Keratinocyte (primary cell): Measurements from ENCODE around the gene TMEM147. TPM values are rescaled to one million over a fixed set of nuclear protein-coding genes. Genes with fewer than 3 reads are reported as not detected.
A peak's percentile ranks its signal among the peaks of the same experiment; 100 is the strongest.

ENCODE experiments used
- DNase-seq: peaks from one replicate; pipeline ENCODE4 v3.0.0-alpha.2; 2011; ENCODE audit warnings: low read depth, missing footprints, low spot score
- FAIRE-seq: peaks from 2 replicates; lab custom pipeline; 2011; peaks lifted over from hg19 to GRCh38; lab: Jason Lieb, UNC
- H2AFZ ChIP-seq: 2 replicates; pipeline ENCODE4 v1.6.0; 2012; ENCODE audit warnings: low read length, control low read depth, inconsistent platforms; ENCODE audit not compliant: control insufficient read depth
- H3K27ac ChIP-seq: 2 replicates; pipeline ENCODE4 v1.5.1; 2011; ENCODE audit warnings: low read length; ENCODE audit not compliant: control insufficient read depth, insufficient read depth
- H3K27me3 ChIP-seq: 3 replicates; pipeline ENCODE4 v1.6.0; 2011; ENCODE audit warnings: low read length; ENCODE audit not compliant: control insufficient read depth, insufficient read depth; ENCODE audit errors: extremely low read depth
- H3K36me3 ChIP-seq, 2 experiments: 2 replicates in 1 of 2; 3 replicates in 1 of 2; pipeline ENCODE4 v1.5.1; 2011; ENCODE audit warnings: low read length in 2 of 2, mild to moderate bottlenecking in 1 of 2; ENCODE audit not compliant: control insufficient read depth in 2 of 2, insufficient read depth in 2 of 2; ENCODE audit errors: extremely low read depth in 1 of 2
- H3K4me1 ChIP-seq: 3 replicates; pipeline ENCODE4 v1.5.1; 2011; ENCODE audit warnings: low read length; ENCODE audit not compliant: control insufficient read depth, insufficient read depth; ENCODE audit errors: extremely low read depth
- H3K4me2 ChIP-seq: 3 replicates; pipeline ENCODE4 v1.6.0; 2011; ENCODE audit warnings: low read depth, low read length; ENCODE audit not compliant: control insufficient read depth, insufficient read depth; ENCODE audit errors: extremely low read depth
- H3K4me3 ChIP-seq, 3 experiments: fragments of 200-600 bp in 1 of 3; sonication (generic) in 1 of 3; 2 replicates in 2 of 3; 3 replicates in 1 of 3; pipeline ENCODE4 v1.5.1; 2011 to 2016; ENCODE audit warnings: low read length in 3 of 3, mild to moderate bottlenecking in 3 of 3, control low read depth in 2 of 3, inconsistent platforms in 1 of 3, low read depth in 1 of 3, mixed read lengths in 1 of 3, mixed run types in 1 of 3, moderate library complexity in 1 of 3; ENCODE audit not compliant: control insufficient read depth in 2 of 3, insufficient read depth in 2 of 3; ENCODE audit errors: extremely low read depth in 1 of 3
- H3K79me2 ChIP-seq: 2 replicates; pipeline ENCODE4 v1.6.0; 2012; ENCODE audit warnings: low read length; ENCODE audit not compliant: control insufficient read depth, insufficient read depth
- H3K9ac ChIP-seq: 3 replicates; pipeline ENCODE4 v1.6.0; 2011; ENCODE audit warnings: low read length; ENCODE audit not compliant: control insufficient read depth, insufficient read depth; ENCODE audit errors: extremely low read depth
- H3K9me1 ChIP-seq: 3 replicates; pipeline ENCODE4 v1.6.0; 2011; ENCODE audit warnings: low read length; ENCODE audit not compliant: control insufficient read depth, insufficient read depth; ENCODE audit errors: extremely low read depth
- H3K9me3 ChIP-seq: 2 replicates; pipeline ENCODE4 v1.5.1; 2012; ENCODE audit warnings: low read depth, low read length; ENCODE audit not compliant: control insufficient read depth
- H4K20me1 ChIP-seq: 3 replicates; pipeline ENCODE4 v1.6.0; 2011; ENCODE audit warnings: low read length; ENCODE audit not compliant: control insufficient read depth, insufficient read depth; ENCODE audit errors: extremely low read depth
- EZH2 ChIP-seq: IDR thresholded peaks from one replicate; pipeline ENCODE4 v1.6.1; 2012; ENCODE audit warnings: inconsistent platforms, mild to moderate bottlenecking, low read length, moderate library complexity
- dilution Hi-C: fragments of 300-500 bp; cut with MboI; formaldehyde crosslinking; loops from one replicate; pipeline ENCODE4 v1.7.0; 2020; ENCODE audit warnings: low sequenced_read_pairs; ENCODE audit not compliant: extremely low pct_ligation_motif_present
- polyA plus RNA-seq, 5 experiments: library from polyadenylated mRNA; depleted of rRNA in 3 of 5; stranded (reverse) in 3 of 5; stranded (forward) in 1 of 5; unstranded in 1 of 5; fragments of >200 nt; gene quantifications; 1 replicate in 1 of 5; 2 replicates in 3 of 5; 3 replicates in 1 of 5; pipeline versions ENCODE4 v1.2.1 to v1.2.3, GENCODE V29; 2011 to 2012; ENCODE audit warnings: missing spikeins in 2 of 5, low read depth in 1 of 5, low replicate concordance in 1 of 5
- TF ChIP-seq, protein P1 (sequence below), 3 experiments: IDR thresholded peaks in 1 of 3; conservative IDR thresholded peaks in 1 of 3; optimal IDR thresholded peaks in 1 of 3; 2 replicates in 2 of 3; 3 replicates in 1 of 3; pipeline versions ENCODE3 to v1.5.1; 2011; ENCODE audit warnings: low read length in 3 of 3, mild to moderate bottlenecking in 3 of 3, moderate library complexity in 2 of 3, control low read depth in 1 of 3, inconsistent platforms in 1 of 3; ENCODE audit not compliant: insufficient read depth in 2 of 3; ENCODE audit errors: extremely low read depth in 1 of 3

The TMEM147 gene
- polyA plus RNA-seq, 1 donor (not counting 4 experiments of a cell fraction or from before 2014, with no cell fraction given): 134 TPM

DNA sequence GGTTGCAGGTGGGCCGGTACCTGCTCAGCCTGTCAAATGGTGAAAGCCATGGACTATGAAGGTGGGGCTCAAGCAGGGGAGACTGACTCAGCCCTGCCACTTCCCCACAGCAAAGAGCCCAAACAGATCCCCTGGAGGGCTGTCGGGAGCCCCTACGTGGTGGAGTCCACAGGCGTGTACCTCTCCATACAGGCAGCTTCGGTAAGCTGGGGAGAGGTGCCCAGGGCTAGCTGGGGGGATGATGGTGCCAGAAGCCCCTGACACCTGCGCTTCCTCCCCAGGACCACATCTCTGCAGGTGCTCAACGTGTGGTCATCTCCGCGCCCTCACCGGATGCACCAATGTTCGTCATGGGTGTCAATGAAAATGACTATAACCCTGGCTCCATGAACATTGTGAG lies 3.2 kb upstream of the TMEM147 start:
- no peak for TF ChIP-seq EZH2
- TF ChIP-seq, protein P1, sequence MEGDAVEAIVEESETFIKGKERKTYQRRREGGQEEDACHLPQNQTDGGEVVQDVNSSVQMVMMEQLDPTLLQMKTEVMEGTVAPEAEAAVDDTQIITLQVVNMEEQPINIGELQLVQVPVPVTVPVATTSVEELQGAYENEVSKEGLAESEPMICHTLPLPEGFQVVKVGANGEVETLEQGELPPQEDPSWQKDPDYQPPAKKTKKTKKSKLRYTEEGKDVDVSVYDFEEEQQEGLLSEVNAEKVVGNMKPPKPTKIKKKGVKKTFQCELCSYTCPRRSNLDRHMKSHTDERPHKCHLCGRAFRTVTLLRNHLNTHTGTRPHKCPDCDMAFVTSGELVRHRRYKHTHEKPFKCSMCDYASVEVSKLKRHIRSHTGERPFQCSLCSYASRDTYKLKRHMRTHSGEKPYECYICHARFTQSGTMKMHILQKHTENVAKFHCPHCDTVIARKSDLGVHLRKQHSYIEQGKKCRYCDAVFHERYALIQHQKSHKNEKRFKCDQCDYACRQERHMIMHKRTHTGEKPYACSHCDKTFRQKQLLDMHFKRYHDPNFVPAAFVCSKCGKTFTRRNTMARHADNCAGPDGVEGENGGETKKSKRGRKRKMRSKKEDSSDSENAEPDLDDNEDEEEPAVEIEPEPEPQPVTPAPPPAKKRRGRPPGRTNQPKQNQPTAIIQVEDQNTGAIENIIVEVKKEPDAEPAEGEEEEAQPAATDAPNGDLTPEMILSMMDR (optimal IDR thresholded peaks at IDR 0.05 in 1 of 3, IDR thresholded peaks at IDR 0.05 in 1 of 3, conservative IDR thresholded peaks at IDR 0.05 in 1 of 3; ENCODE audit: extremely low read depth in 1 of 3, insufficient read depth in 2 of 3, low read length in 3 of 3): no peak
- H3K9me3 ChIP-seq: no peaks in the 10 kb centered on the region
- H3K9me1 ChIP-seq: no peaks in the 10 kb centered on the region
- H3K79me2 ChIP-seq: peaks cover 32% of the 10 kb centered on the region
- H3K9ac ChIP-seq: no peak overlapping the region
- H3K27me3 ChIP-seq: no peaks in the 10 kb centered on the region
- dilution Hi-C loops: no loop called here
- H3K4me3 ChIP-seq: no peak overlapping the region
- DNase-seq (no peak), FAIRE-seq (no peak)
- peaks cover 15% of the 10 kb centered on the region for H3K4me1 ChIP-seq
- no peak overlapping the region for H3K27ac ChIP-seq
- H3K36me3 ChIP-seq: peaks cover 6 to 9% of the 10 kb centered on the region in 2 experiments
- no peak overlapping the region for H2AFZ ChIP-seq
- no peaks in the 10 kb centered on the region for H4K20me1 ChIP-seq
- H3K4me2 ChIP-seq: no peak overlapping the region

DNA sequence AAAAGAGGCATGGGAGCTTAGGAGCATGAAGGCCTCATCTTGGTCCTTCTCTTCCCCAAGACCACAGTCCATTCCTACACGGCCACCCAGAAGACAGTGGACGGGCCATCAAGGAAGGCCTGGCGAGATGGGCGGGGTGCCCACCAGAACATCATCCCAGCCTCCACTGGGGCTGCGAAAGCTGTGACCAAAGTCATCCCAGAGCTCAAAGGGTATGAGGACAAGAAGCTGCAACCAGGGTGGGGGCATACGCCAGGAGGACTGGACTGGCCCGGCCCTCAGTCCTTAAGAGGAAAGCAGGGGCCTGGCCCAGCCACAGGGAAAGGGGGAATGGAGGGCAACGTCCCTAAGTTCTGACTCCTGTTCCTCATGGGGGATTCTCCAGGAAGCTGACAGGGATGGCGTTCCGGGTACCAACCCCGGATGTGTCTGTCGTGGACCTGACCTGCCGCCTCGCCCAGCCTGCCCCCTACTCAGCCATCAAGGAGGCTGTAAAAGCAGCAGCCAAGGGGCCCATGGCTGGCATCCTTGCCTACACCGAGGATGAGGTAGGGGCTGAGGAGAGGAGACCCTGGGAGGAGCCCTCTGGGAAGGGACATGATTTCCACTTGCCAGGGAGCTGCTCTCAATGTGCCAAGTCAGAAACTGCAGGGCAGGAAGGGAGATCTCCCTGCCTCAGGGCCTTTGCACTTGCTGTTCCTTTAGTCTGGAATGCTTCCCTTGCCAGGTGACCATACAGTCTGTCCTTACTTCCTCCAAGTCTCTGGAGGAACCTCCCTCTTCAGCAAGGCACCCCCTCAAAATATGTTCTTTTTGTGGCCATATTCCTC lies 1.9 kb upstream of the TMEM147 start:
- H4K20me1 ChIP-seq: no peaks in the 10 kb centered on the region
- H3K27ac ChIP-seq: no peak overlapping the region
- dilution Hi-C loops: no loop called here
- no peak overlapping the region for H2AFZ ChIP-seq
- no peak overlapping the region for H3K9ac ChIP-seq
- peaks cover 15% of the 10 kb centered on the region for H3K4me1 ChIP-seq
- no peaks in the 10 kb centered on the region for H3K9me3 ChIP-seq
- peak overlapping the region; percentile 90 for H3K4me2 ChIP-seq
- no peaks in the 10 kb centered on the region for H3K27me3 ChIP-seq
- no peak overlapping the region for H3K4me3 ChIP-seq
- FAIRE-seq (no peak), DNase-seq (no peak)
- H3K9me1 ChIP-seq: no peaks in the 10 kb centered on the region
- H3K79me2 ChIP-seq: peaks cover 32% of the 10 kb centered on the region
- H3K36me3 ChIP-seq: peaks cover 9 to 15% of the 10 kb centered on the region in 2 experiments
- TF ChIP-seq, protein P1 (optimal IDR thresholded peaks at IDR 0.05 in 1 of 3, IDR thresholded peaks at IDR 0.05 in 1 of 3, conservative IDR thresholded peaks at IDR 0.05 in 1 of 3; ENCODE audit: extremely low read depth in 1 of 3, insufficient read depth in 2 of 3, low read length in 3 of 3): no peak
- no peak for TF ChIP-seq EZH2
